AG10803 (cell line): ENCODE results near the gene PCDHGA6.

Experiments
- DNase-seq: peaks from one replicate; pipeline ENCODE4 v3.0.0; 2010; ENCODE audit warnings: low read depth
- H3K4me3 ChIP-seq: 2 replicates; pipeline ENCODE4 v1.5.1; 2011; ENCODE audit warnings: mild to moderate bottlenecking, low read length, control low read depth
- CTCF ChIP-seq: conservative IDR thresholded peaks from 2 replicates; pipeline ENCODE4 v1.5.1; 2011; ENCODE audit warnings: mild to moderate bottlenecking, low read length, control low read depth, inconsistent platforms

PCDHGA6 gene

GRCh38 chr5:141402553-141403243 is 29.0 kb downstream of the PCDHGA6 start, which contains the start of gene PCDHGA9:
TSS of gene PCDHGA9 (plus strand) at chr5:141402778. CDS start at chr5:141402953, 175 bp downstream.
- TF ChIP-seq CTCF: peak; percentile 50
- DNase-seq: peak; percentile 41

GRCh38 chr5:141403387-141403786 is 29.7 kb downstream of the PCDHGA6 start:
- no peak overlapping the region for H3K4me3 ChIP-seq
- DNase-seq: no peak
- TF ChIP-seq CTCF: no peak

More at GRCh38 chr5:141402553-141403243, 29.0 kb downstream of the PCDHGA6 start, which contains the start of gene PCDHGA9:
- peak within 1 kb of the TSS; percentile 36 for H3K4me3 ChIP-seq

GRCh38 chr5:141407790-141408505 is 34.3 kb downstream of the PCDHGA6 start, which contains the start of gene PCDHGB6:
TSS of gene PCDHGB6 (plus strand) at chr5:141408021. CDS start at chr5:141408203, 182 bp downstream.
- H3K4me3 ChIP-seq: peak within 1 kb of the TSS; percentile 45
- TF ChIP-seq CTCF: peak; percentile 59
- peak; percentile 37 for DNase-seq

- no peak for DNase-seq
- no peak overlapping the region for H3K4me3 ChIP-seq
- no peak for TF ChIP-seq CTCF
Observed at GRCh38 chr5:141409598-141410306, 36.1 kb downstream of the PCDHGA6 start.

- no peak for TF ChIP-seq CTCF
- DNase-seq: no peak
- no peak overlapping the region for H3K4me3 ChIP-seq
Observed at GRCh38 chr5:141411575-141411974, 37.9 kb downstream of the PCDHGA6 start.

- DNase-seq: peak; percentile 78
- H3K4me3 ChIP-seq: peak within 1 kb of the TSS; percentile 67
- peak; percentile 82 for TF ChIP-seq CTCF
Observed at GRCh38 chr5:141412854-141413539, 39.3 kb downstream of the PCDHGA6 start, which contains the start of gene PCDHGA10. TSS of gene PCDHGA10 (plus strand) at chr5:141412987. CDS start at chr5:141413176, 189 bp downstream.
